Large intestine (tissue), 3 donors: ENCODE measurements around the gene TSPAN18. TPM values are rescaled to one million over a fixed set of nuclear protein-coding genes. Genes with fewer than 3 reads are reported as not detected.

Experiments
- DNase-seq, 2 donors: peaks; one replicate each; pipeline versions ENCODE4 v3.0.0 to v3.0.0-alpha.2; 2013
- H3K27ac ChIP-seq: one replicate; pipeline ENCODE4 v1.5.1; 2013; ENCODE audit warnings: low read length
- H3K27me3 ChIP-seq: 2 replicates; pipeline ENCODE4 v1.6.1; 2013; ENCODE audit warnings: low read length; ENCODE audit not compliant: control insufficient read depth, insufficient read depth
- H3K36me3 ChIP-seq: 2 replicates; pipeline ENCODE4 v1.6.1; 2013; ENCODE audit warnings: low read length; ENCODE audit not compliant: control insufficient read depth, insufficient read depth
- H3K4me1 ChIP-seq: one replicate; pipeline ENCODE4 v1.6.1; 2013; ENCODE audit warnings: low read length; ENCODE audit not compliant: control insufficient read depth, insufficient read depth
- H3K4me3 ChIP-seq: one replicate; pipeline ENCODE4 v1.5.1; 2013; ENCODE audit warnings: low read length
- H3K9me3 ChIP-seq: one replicate; pipeline ENCODE4 v1.6.1; 2013; ENCODE audit warnings: mild to moderate bottlenecking, low read depth, low read length, moderate library complexity; ENCODE audit not compliant: control insufficient read depth
- WGBS: methylation state at CpG from one replicate; pipeline ENCODE4 v1.1.5; 2013; ENCODE audit warnings: low lambda C conversion rate; ENCODE audit not compliant: insufficient coverage; 5-methylcytosine and 5-hydroxymethylcytosine counted together
- polyA plus RNA-seq: library from polyadenylated mRNA; unstranded; fragments of 120-200 nt; gene quantifications from one replicate; pipeline ENCODE4 v1.2.1, GENCODE V29; 2013

TSPAN18 gene
- polyA plus RNA-seq, 1 donor, result 59.1 TPM

DNA sequence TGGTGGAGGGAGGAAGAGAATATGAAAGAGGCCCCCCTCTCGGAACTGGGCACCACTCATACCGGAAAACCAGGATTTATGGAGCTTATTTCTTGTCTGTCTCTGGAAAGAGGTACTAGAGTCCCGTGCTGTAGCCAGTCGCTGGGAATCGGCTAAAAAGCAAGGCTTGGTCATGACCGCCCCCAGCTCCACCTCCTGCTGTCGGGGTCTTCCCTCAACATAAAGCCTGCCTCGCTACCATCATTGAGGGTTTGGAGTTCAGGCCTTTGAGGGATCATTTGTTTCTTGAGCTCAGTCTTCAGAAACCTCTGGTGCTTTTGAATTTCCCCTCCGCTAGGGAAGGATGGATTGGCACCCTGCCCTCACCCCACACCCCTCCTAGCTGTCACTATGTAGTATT lies 97.1 kb downstream of the TSPAN18 start:
- Histone ChIP-seq H3K27ac (no peak overlapping the region), H3K4me1 (peaks cover 18% of the 10 kb centered on the region), H3K4me3 (no peak overlapping the region), H3K36me3 (no peaks in the 10 kb centered on the region), H3K9me3 (peaks cover 4% of the 10 kb centered on the region), H3K27me3 (no peaks in the 10 kb centered on the region)
- DNase-seq, result no peak
- WGBS, result no CpG with 5 or more reads among the region's 9 CpGs

DNA sequence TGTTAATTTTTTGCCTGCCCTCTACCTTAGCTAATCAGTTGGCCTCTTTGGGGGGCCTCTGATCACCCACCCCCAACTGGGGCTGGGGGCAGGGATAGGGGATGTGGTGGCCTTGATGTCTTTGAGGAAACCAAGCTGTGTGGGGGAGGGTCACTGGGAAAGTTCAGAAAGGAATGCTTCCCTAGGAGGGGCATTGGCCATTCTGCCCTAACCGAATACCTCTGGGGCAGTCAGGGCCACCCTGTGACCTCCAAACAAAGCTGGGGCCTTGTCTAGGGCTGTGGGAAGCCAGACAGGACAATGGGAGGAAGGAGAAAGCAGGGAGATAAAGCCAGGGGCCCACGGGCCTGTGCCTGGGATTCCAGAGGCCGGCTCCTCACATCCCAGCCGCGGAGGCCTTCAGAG lies 97.5 kb downstream of the TSPAN18 start:
- no peak for DNase-seq
- WGBS, result no CpG with 5 or more reads among the region's 5 CpGs
- no peak overlapping the region for H3K27ac ChIP-seq
- no peaks in the 10 kb centered on the region for H3K27me3 ChIP-seq
- no peaks in the 10 kb centered on the region for H3K36me3 ChIP-seq
- no peak overlapping the region for H3K4me3 ChIP-seq
- H3K4me1 ChIP-seq, result peaks cover 18% of the 10 kb centered on the region
- peaks cover 4% of the 10 kb centered on the region for H3K9me3 ChIP-seq

DNA sequence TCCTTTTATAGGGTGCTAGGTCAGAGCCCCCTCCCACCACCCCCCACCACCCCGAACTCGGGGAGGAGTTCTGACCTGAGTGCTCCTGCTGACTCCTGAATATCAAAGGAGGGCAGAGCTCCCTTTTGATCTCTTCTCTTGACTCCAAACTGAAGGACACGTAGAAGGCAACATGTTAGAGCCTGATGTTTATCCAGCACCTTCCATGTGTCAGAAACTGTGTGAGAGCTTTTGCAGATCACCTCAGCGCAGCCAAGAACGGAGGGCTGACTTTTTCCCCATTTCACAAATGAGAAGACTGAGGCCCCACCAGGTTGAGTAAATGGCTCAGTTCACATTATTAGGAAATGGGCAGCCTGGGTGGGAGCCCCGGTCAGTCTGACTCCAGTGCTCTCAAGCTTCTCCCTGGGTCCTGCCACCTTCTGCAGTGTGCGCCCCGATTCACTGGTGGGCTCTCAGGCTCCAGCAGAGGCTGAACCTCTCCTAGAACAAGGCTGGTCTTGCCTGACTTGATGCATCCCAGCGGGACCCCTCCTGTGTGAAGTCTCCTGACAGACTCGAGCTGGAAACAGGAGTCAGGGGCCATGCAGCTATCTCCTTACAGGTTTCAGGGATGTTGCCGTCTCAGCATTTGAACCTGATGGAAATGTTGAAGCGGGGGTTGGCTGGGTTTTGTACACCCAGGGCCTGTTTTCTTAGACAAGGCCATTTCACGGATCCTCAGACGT lies 98.5 kb downstream of the TSPAN18 start:
- Histone ChIP-seq H3K4me3 (no peak overlapping the region), H3K36me3 (no peaks in the 10 kb centered on the region), H3K27ac (no peak overlapping the region), H3K9me3 (peaks cover 4% of the 10 kb centered on the region), H3K4me1 (peaks cover 12% of the 10 kb centered on the region), H3K27me3 (no peaks in the 10 kb centered on the region)
- no peak for DNase-seq
- no CpG with 5 or more reads among the region's 14 CpGs for WGBS

DNA sequence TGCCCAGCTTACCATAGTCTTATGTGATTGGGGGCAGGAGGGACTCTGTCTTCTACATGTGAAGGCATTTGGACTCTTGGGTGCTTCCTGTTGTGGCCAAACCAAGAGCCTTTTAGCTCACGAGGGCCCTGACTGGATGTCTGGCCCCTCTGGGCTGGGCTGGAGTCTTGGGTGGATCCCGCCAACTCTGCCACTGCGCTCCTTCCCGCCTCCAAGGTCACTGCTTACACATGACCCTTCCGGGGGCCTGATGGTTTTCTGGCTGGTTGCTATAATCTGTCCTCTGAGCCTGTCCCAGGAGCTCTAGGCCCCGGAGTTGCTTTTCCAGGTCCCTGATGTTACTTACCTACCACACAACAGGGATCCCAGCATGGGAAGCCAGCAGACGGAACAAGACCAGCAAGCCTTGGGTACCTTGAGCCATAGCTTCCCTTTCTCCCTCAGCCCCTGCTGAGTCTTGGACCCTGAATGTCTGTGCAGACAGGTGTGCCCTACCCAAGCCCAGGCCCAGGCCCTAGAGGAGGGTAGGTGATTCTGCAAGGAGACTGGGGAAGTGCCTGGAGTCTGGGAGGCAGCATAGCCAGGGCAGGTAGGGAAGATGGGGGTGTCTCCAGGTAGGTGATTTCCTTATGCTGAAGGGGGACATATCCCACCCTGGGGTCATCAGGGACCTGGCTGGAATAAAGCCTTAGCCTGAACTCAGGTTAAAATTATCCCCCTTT lies 100.3 kb downstream of the TSPAN18 start:
- H3K27me3 ChIP-seq, result no peaks in the 10 kb centered on the region
- peaks cover 8% of the 10 kb centered on the region for H3K4me1 ChIP-seq
- no peak overlapping the region for H3K27ac ChIP-seq
- DNase-seq, result no peak
- H3K9me3 ChIP-seq, result peaks cover 4% of the 10 kb centered on the region
- no CpG with 5 or more reads among the region's 7 CpGs for WGBS
- no peaks in the 10 kb centered on the region for H3K36me3 ChIP-seq
- H3K4me3 ChIP-seq, result no peak overlapping the region

DNA sequence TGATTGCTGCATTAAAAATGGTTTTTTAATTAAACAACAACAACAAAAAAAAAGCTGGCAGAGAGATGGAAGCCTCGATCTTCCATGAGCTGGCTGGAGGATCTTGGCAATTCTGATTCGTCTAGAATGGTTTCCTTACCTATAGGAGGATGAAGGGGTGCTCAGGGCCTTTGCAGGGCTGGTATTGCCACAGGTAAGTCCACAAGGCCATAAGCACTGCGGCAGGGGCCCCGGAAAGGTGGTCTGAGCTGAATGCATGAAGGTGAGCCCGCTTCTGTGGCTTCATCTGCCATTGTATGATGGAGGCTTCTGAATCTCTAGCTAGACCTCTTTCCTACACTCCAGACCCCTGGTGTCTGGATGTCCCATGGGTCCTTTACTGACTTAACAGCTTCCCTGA lies 101.5 kb downstream of the TSPAN18 start:
- no peak for DNase-seq
- Histone ChIP-seq H3K27ac (no peak overlapping the region), H3K36me3 (no peaks in the 10 kb centered on the region), H3K27me3 (no peaks in the 10 kb centered on the region), H3K4me3 (no peak overlapping the region), H3K9me3 (no peaks in the 10 kb centered on the region), H3K4me1 (peaks cover 9% of the 10 kb centered on the region)
- WGBS, result no CpG with 5 or more reads among the region's 5 CpGs

DNA sequence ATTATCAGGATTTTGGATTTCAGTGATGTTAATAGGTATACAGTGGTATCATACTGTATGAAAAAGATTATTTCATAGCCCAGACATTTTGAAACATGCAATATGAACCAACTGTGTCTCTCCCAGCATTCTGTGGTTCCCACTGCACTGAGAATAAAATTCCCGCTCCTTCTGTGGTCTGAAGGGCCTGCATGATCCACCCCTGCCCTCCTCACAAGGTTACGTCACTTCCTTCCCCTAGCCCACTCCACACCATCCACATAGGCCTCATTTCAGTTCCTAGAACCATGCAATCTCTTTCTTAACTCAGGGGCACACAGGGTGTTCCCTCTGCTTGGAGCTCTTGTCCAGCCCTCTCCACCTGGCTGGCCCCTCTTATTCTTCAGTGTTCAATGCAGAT lies 103.1 kb downstream of the TSPAN18 start:
- WGBS, result 100% methylated on average over 2 of the region's 2 CpGs
- H3K4me1 ChIP-seq, result peaks cover 16% of the 10 kb centered on the region
- H3K36me3 ChIP-seq, result no peaks in the 10 kb centered on the region
- no peak for DNase-seq
- H3K9me3 ChIP-seq, result no peaks in the 10 kb centered on the region
- no peak overlapping the region for H3K27ac ChIP-seq
- no peaks in the 10 kb centered on the region for H3K27me3 ChIP-seq
- H3K4me3 ChIP-seq, result no peak overlapping the region

DNA sequence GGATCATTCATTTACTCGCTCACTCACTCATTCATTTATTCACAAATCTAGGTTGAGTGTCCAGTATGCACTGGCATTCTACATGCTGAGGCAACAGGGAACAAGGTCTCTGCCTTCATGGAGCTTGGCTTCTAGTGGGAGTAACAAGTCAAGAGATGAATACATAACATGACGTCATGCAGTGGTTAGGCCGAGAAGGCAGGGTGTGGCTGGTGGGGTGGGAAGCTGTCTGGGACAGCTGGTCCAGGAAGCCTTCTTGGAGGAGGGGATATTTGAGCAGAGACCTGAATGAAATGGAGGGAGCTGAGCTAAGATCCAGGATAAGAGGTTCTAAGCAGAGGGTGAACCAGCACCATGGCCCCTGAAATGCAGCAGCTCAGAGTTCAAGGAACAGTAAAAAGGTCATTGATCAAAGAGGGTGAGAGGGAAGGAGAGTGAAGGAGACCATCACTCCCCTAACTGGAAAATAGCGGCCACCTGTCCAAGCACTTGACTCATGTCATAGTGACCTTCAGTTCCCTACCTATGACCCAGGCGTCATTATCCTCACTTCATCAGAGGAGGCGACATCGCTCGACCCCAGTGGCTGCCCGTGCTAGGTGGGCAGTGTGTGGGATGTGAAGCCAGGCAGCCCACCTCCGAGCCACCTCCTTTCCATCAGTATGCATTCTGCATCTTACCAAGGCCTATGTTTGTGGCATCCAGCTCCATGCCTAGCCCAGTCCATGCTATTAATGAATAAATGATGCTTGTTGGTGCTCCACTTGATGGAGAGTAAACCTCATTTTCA lies 105.0 kb downstream of the TSPAN18 start:
- no peak overlapping the region for H3K27ac ChIP-seq
- no peaks in the 10 kb centered on the region for H3K27me3 ChIP-seq
- DNase-seq, result no peak
- no CpG with 5 or more reads among the region's 10 CpGs for WGBS
- peaks cover 22% of the 10 kb centered on the region for H3K4me1 ChIP-seq
- no peaks in the 10 kb centered on the region for H3K9me3 ChIP-seq
- H3K4me3 ChIP-seq, result no peak overlapping the region
- H3K36me3 ChIP-seq, result no peaks in the 10 kb centered on the region

DNA sequence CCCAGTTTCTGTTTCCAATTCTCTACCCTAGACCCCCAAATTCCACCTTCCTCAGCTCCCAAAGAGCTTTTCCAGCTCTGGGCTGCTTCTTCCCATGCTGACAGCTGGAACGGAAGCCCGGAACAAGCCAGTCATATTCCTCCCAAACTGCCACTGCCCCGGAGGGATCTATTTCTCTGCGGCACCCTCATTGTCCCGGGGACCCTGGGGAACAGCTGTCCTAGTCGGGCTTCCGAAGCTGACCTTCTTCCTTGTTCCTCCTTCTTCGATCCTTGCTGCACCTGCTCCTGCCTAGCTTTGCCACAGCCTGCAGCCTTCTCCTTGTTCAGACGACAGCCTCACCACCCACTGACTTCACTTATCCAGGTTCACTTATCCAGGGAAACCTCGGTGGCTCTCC lies 105.7 kb downstream of the TSPAN18 start:
- no peaks in the 10 kb centered on the region for H3K27me3 ChIP-seq
- H3K9me3 ChIP-seq, result no peaks in the 10 kb centered on the region
- DNase-seq, result no peak
- H3K4me1 ChIP-seq, result peaks cover 22% of the 10 kb centered on the region
- no peak overlapping the region for H3K27ac ChIP-seq
- H3K36me3 ChIP-seq, result no peaks in the 10 kb centered on the region
- WGBS, result 71% methylated on average over 1 of the region's 10 CpGs
- H3K4me3 ChIP-seq, result no peak overlapping the region

DNA sequence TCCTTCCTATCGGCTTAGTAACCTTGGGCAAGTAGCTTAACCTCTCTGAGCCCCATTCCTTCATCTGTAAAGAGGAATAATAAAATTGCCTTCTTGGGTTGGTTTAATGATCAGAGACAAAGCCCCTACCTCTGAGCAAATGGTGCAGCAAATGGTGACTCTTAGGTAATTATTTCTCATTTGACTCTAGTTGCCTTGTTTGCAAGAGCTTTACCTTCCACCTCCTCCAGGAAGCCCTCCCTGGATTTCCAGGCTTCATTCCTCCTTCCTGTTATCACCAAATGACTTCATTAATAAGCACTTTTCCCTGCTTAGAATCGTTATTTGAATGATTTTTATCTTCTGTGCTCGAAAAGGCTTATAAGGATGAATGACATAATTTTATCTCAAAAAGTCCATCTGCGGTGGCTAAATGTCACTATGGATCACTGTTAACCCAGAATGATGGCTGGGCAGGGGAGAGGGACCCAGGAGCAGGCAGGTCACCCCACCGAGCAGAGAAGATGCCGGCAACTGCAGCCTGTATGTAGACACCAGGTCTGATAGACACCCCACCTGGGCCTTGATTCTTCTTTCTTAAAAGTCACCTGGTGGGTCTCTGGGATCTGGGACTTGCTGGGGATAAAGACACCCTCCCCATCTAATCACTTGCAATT lies 106.6 kb downstream of the TSPAN18 start:
- WGBS, result 80% methylated on average over 1 of the region's 6 CpGs
- H3K9me3 ChIP-seq, result no peaks in the 10 kb centered on the region
- no peaks in the 10 kb centered on the region for H3K27me3 ChIP-seq
- no peaks in the 10 kb centered on the region for H3K36me3 ChIP-seq
- peaks cover 22% of the 10 kb centered on the region for H3K4me1 ChIP-seq
- DNase-seq, result no peak
- H3K4me3 ChIP-seq, result no peak overlapping the region
- peak overlapping the region; percentile 50 for H3K27ac ChIP-seq

DNA sequence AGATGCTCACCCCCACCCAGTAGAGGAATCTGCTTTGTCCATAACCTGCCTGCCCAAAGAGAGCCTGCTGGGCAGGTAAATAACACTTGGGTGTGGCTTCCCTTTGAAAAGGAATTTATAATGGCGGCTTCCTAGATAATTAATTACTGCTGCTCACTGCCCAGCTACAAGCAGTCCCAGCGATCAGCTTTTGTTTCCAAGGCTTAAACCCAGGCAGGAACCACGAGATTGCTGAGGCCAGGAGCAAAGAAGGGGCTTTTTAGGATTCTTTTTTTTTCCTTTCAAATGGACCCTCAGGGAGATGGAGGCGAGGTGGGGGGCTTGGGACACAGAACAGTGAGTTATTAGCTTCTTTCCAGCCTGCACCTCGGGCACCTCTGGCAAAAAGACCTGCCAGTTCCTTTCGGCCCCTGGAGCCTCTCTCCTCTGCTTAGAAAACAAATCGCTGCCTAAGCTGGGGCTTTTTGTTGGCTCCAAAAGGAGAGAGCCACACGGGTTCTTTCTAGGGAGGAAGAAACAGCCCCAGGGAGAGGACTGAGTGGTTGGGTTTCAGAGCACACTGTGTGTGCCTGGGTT lies 107.2 kb downstream of the TSPAN18 start:
- Histone ChIP-seq H3K9me3 (no peaks in the 10 kb centered on the region), H3K27me3 (no peaks in the 10 kb centered on the region), H3K36me3 (no peaks in the 10 kb centered on the region), H3K4me1 (peaks cover 22% of the 10 kb centered on the region), H3K27ac (peak overlapping the region; percentile 50), H3K4me3 (no peak overlapping the region)
- DNase-seq, result peak; percentile 37 to 61
- WGBS, result no CpG with 5 or more reads among the region's 8 CpGs
